ENCODE measurements around the gene HPS3. TPM values are rescaled to one million over a fixed set of nuclear protein-coding genes. Genes with fewer than 3 reads are reported as not detected.

Gene HPS3
- polyA plus RNA-seq, 1 of the 3 experiments (the other 2 are of a cell fraction): 9.4 TPM

GRCh38 chr3:149177122-149177521 is 47.7 kb downstream of the HPS3 start:
- no peaks in the 10 kb centered on the region for H3K9me2 ChIP-seq
- peaks cover 4 to 9% of the 10 kb centered on the region in 2 experiments; a peak in 2 of 4 replicates for H3K4me1 ChIP-seq (ENCODE audit: control insufficient read depth in 1 of 2, insufficient read depth in 2 of 2, low read depth in 1 of 2, low read length in 1 of 2)
- peaks cover 31 to 35% of the 10 kb centered on the region in 2 experiments for H3K36me3 ChIP-seq (replicated peaks in 1 of 2; ENCODE audit: control insufficient read depth in 1 of 2, insufficient read depth in 2 of 2, low read length in 1 of 2)
- H3K27me3 ChIP-seq (ENCODE audit: insufficient read depth): no peaks in the 10 kb centered on the region
- H3K79me2 ChIP-seq (ENCODE audit: insufficient read depth): no peaks in the 10 kb centered on the region
- no peak overlapping the region for H3K4me3 ChIP-seq (ENCODE audit: low read depth in 2 of 2, low read length in 1 of 2)
- WGBS (ENCODE audit: low lambda C conversion rate): 100% methylated on average over 1 of the region's 1 CpG
- peaks cover 7% of the 10 kb centered on the region for H3F3A ChIP-seq (replicated peaks; ENCODE audit: insufficient read depth)
- no peaks in the 10 kb centered on the region; the same call in 1 of the 2 replicates for H3K9me3 ChIP-seq
- H2AFZ ChIP-seq (ENCODE audit: low read depth): no peak overlapping the region
- H3K9ac ChIP-seq: no peak overlapping the region
- DNase-seq: no peak
- ChIA-PET CTCF (no interaction called here), POLR2A (no interaction called here)
- H3K27ac ChIP-seq (ENCODE audit: low read depth in 2 of 2, low read length in 1 of 2): no peak overlapping the region
- H4K20me1 ChIP-seq (ENCODE audit: insufficient read depth): no peaks in the 10 kb centered on the region
- TF ChIP-seq PBX3 (IDR thresholded peaks at IDR 0.05) (no peak), RFX5 (IDR thresholded peaks at IDR 0.05; ENCODE audit: low read length) (no peak), TEAD4 (IDR thresholded peaks at IDR 0.05; ENCODE audit: borderline replicate concordance, insufficient read depth) (no peak), CTCF (IDR thresholded peaks at IDR 0.05) (no peak), JUND (IDR thresholded peaks at IDR 0.05) (no peak), FOSL2 (IDR thresholded peaks at IDR 0.05; ENCODE audit: borderline replicate concordance, low read depth) (no peak), GABPA (IDR thresholded peaks at IDR 0.05; ENCODE audit: low read depth) (no peak), USF2 (IDR thresholded peaks at IDR 0.05; ENCODE audit: borderline replicate concordance, low read depth, low read length) (no peak)
- no peak overlapping the region for H3K4me2 ChIP-seq

- H3K27ac ChIP-seq (ENCODE audit: low read depth in 2 of 2, low read length in 1 of 2): peak overlapping the region in 1 of 2 experiments; percentile 63; a peak in 2 of 4 replicates
- no peaks in the 10 kb centered on the region for H3K9me2 ChIP-seq
- no peak for TF ChIP-seq GABPA (IDR thresholded peaks at IDR 0.05; ENCODE audit: low read depth)
- no peak for TF ChIP-seq RAD21 (IDR thresholded peaks at IDR 0.05; ENCODE audit: low read length)
- no peak for TF ChIP-seq TAF1 (IDR thresholded peaks at IDR 0.05; ENCODE audit: borderline replicate concordance, low read depth, low read length)
- TF ChIP-seq FOSL2 (IDR thresholded peaks at IDR 0.05; ENCODE audit: borderline replicate concordance, low read depth): peak; percentile 36; the same call in 1 of the 2 replicates
- no peak for TF ChIP-seq FOXM1 (IDR thresholded peaks at IDR 0.05; ENCODE audit: low read depth)
- no peak for TF ChIP-seq MEF2A (IDR thresholded peaks at IDR 0.05; ENCODE audit: borderline replicate concordance, low read depth)
- no peak for TF ChIP-seq TEAD4 (IDR thresholded peaks at IDR 0.05; ENCODE audit: borderline replicate concordance, insufficient read depth)
- no peaks in the 10 kb centered on the region for H4K20me1 ChIP-seq (ENCODE audit: insufficient read depth)
- peaks cover 7% of the 10 kb centered on the region for H3F3A ChIP-seq (replicated peaks; ENCODE audit: insufficient read depth)
- ChIA-PET POLR2A (no interaction called here), CTCF (no interaction called here)
- no peak overlapping the region for H2AFZ ChIP-seq (ENCODE audit: low read depth)
- DNase-seq: no peak
- no peaks in the 10 kb centered on the region for H3K79me2 ChIP-seq (ENCODE audit: insufficient read depth)
- 0 out of 2 replicates have a peak overlapping the region, but pooled peaks have one; percentile 10 for H3K4me2 ChIP-seq
- no peak overlapping the region for H3K4me3 ChIP-seq (ENCODE audit: low read depth in 2 of 2, low read length in 1 of 2)
- H3K9ac ChIP-seq: no peak overlapping the region
- H3K36me3 ChIP-seq (replicated peaks in 1 of 2; ENCODE audit: control insufficient read depth in 1 of 2, insufficient read depth in 2 of 2, low read length in 1 of 2): peaks cover 13 to 14% of the 10 kb centered on the region in 2 experiments
- H3K27me3 ChIP-seq (ENCODE audit: insufficient read depth): no peaks in the 10 kb centered on the region
- no peaks in the 10 kb centered on the region; the same call in 1 of the 2 replicates for H3K9me3 ChIP-seq
- 24% methylated on average over 1 of the region's 1 CpG for WGBS (ENCODE audit: low lambda C conversion rate)
- H3K4me1 ChIP-seq (ENCODE audit: control insufficient read depth in 1 of 2, insufficient read depth in 2 of 2, low read depth in 1 of 2, low read length in 1 of 2): peaks cover 4 to 9% of the 10 kb centered on the region in 2 experiments; a peak in 2 of 4 replicates
Observed at GRCh38 chr3:149179220-149179619, 49.8 kb downstream of the HPS3 start.

Measured in SK-N-SH (cell line).